ENCODE results near the gene PTGDS. TPM values are rescaled to one million over a fixed set of nuclear protein-coding genes. Genes with fewer than 3 reads are reported as not detected.

The PTGDS gene
- total RNA-seq, 1 experiment from 2014 or later, result not detected

- CTCF ChIA-PET, result interaction anchor here (0.7 kb wide), 1 partner anchor 134 kb away, joined by 5 read pairs; the partner anchor contains the start of gene MAN1B1
- Mint-ChIP-seq H3K27ac (ENCODE audit: unreplicated experiment) (no peak overlapping the region), H3K4me1 (ENCODE audit: low read depth, unreplicated experiment) (no peaks in the 10 kb centered on the region), H3K4me3 (ENCODE audit: low read depth, unreplicated experiment) (no peak overlapping the region), H3K27me3 (ENCODE audit: unreplicated experiment) (no peaks in the 10 kb centered on the region), H3K36me3 (ENCODE audit: insufficient read depth, unreplicated experiment) (peaks cover 14% of the 10 kb centered on the region), H3K9me3 (ENCODE audit: low read depth, unreplicated experiment) (no peaks in the 10 kb centered on the region)
- TF ChIP-seq, protein P1, sequence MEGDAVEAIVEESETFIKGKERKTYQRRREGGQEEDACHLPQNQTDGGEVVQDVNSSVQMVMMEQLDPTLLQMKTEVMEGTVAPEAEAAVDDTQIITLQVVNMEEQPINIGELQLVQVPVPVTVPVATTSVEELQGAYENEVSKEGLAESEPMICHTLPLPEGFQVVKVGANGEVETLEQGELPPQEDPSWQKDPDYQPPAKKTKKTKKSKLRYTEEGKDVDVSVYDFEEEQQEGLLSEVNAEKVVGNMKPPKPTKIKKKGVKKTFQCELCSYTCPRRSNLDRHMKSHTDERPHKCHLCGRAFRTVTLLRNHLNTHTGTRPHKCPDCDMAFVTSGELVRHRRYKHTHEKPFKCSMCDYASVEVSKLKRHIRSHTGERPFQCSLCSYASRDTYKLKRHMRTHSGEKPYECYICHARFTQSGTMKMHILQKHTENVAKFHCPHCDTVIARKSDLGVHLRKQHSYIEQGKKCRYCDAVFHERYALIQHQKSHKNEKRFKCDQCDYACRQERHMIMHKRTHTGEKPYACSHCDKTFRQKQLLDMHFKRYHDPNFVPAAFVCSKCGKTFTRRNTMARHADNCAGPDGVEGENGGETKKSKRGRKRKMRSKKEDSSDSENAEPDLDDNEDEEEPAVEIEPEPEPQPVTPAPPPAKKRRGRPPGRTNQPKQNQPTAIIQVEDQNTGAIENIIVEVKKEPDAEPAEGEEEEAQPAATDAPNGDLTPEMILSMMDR (IDR thresholded peaks at IDR 0.05; ENCODE audit: unreplicated experiment), result no peak
- no TSS peak for BruUV-seq (replicated peaks)
- DNase-seq, result no peak
- intact Hi-C loops (cut with micrococcal nuclease; ENCODE audit: unreplicated experiment), result no loop called here
Observed at GRCh38 chr9:136952876-136953770, 24.2 kb upstream of the PTGDS start.

GRCh38 chr9:136953771-136954269 lies 23.5 kb upstream of the PTGDS start:
- intact Hi-C loops (cut with micrococcal nuclease; ENCODE audit: unreplicated experiment), result no loop called here
- Mint-ChIP-seq H3K4me3 (ENCODE audit: low read depth, unreplicated experiment) (no peak overlapping the region), H3K27ac (ENCODE audit: unreplicated experiment) (no peak overlapping the region)

DNA sequence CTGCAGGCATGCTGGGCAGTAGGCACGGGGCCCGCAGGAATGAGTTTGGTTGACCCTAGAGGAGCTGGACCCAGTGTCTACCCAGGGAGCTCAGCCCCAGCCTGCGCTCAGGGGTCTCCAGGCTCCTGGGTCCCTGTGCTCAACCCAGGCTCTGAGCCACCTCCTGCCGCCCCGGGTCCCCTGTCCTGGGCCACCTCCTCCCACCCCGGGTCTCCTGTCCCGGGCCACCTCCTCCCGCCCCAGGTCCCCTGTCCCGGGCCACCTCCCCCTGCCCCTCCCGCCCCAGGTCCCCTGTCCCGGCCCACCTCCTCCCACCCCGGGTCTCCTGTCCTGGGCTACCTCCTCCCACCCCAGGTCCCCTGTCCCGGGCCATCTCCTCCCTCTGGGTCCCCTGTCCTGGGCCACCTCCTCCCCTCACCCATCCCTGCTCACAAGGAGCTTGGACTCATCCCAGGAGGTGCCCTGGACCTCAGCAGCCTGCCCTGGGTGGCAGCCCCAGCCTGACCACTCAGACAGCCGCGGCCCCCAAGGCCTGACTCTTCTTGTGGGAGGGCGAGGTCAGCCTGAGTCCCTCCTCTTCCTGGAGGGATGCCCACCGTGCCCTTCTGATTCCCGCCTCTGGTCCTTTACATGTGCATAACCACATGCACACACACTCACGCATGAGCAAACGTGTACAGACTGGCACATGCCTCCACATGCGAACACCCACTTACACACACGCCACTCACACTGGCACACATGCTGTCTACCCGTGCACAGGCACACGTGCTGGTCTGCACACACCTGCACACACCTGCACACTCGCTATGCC lies 22.8 kb upstream of the PTGDS start:
- Mint-ChIP-seq H3K27me3 (ENCODE audit: unreplicated experiment) (no peaks in the 10 kb centered on the region), H3K4me1 (ENCODE audit: low read depth, unreplicated experiment) (no peaks in the 10 kb centered on the region), H3K4me3 (ENCODE audit: low read depth, unreplicated experiment) (no peak overlapping the region), H3K27ac (ENCODE audit: unreplicated experiment) (no peak overlapping the region), H3K36me3 (ENCODE audit: insufficient read depth, unreplicated experiment) (peaks cover 11% of the 10 kb centered on the region), H3K9me3 (ENCODE audit: low read depth, unreplicated experiment) (no peaks in the 10 kb centered on the region)
- BruUV-seq (replicated peaks), result no TSS peak
- TF ChIP-seq, protein P1 (IDR thresholded peaks at IDR 0.05; ENCODE audit: unreplicated experiment), result no peak
- intact Hi-C loops (cut with micrococcal nuclease; ENCODE audit: unreplicated experiment), result no loop called here
- CTCF ChIA-PET, result no interaction called here
- no peak for DNase-seq

More at GRCh38 chr9:136953771-136954269, 23.5 kb upstream of the PTGDS start:
- no peaks in the 10 kb centered on the region for H3K4me1 Mint-ChIP-seq (ENCODE audit: low read depth, unreplicated experiment)
- no peaks in the 10 kb centered on the region for H3K27me3 Mint-ChIP-seq (ENCODE audit: unreplicated experiment)
- no TSS peak for BruUV-seq (replicated peaks)
- TF ChIP-seq, protein P1 (IDR thresholded peaks at IDR 0.05; ENCODE audit: unreplicated experiment), result no peak
- no peaks in the 10 kb centered on the region for H3K9me3 Mint-ChIP-seq (ENCODE audit: low read depth, unreplicated experiment)
- no peak for DNase-seq
- CTCF ChIA-PET, result no interaction called here
- H3K36me3 Mint-ChIP-seq (ENCODE audit: insufficient read depth, unreplicated experiment), result peaks cover 14% of the 10 kb centered on the region

- Mint-ChIP-seq H3K36me3 (ENCODE audit: insufficient read depth, unreplicated experiment) (peaks cover 2% of the 10 kb centered on the region), H3K4me3 (ENCODE audit: low read depth, unreplicated experiment) (no peak overlapping the region), H3K9me3 (ENCODE audit: low read depth, unreplicated experiment) (no peaks in the 10 kb centered on the region), H3K27me3 (ENCODE audit: unreplicated experiment) (no peaks in the 10 kb centered on the region), H3K27ac (ENCODE audit: unreplicated experiment) (no peak overlapping the region), H3K4me1 (ENCODE audit: low read depth, unreplicated experiment) (no peaks in the 10 kb centered on the region)
- CTCF ChIA-PET, result interaction anchor here (0.6 kb wide), 1 partner anchor 135 kb away, joined by 3 read pairs; no protein-coding TSS in a partner anchor
- no peak for DNase-seq
- TF ChIP-seq, protein P1 (IDR thresholded peaks at IDR 0.05; ENCODE audit: unreplicated experiment), result no peak
- intact Hi-C loops (cut with micrococcal nuclease; ENCODE audit: unreplicated experiment), result no loop called here
- BruUV-seq (replicated peaks), result no TSS peak
Observed at GRCh38 chr9:136955202-136955942, 21.9 kb upstream of the PTGDS start.
